ENCODE measurements around the gene TNS3. TPM values are rescaled to one million over a fixed set of nuclear protein-coding genes. Genes with fewer than 3 reads are reported as not detected.

The TNS3 gene
- total and polyA plus RNA-seq, 2 of the 13 experiments (the other 11 are each of a cell fraction or from before 2014, with no cell fraction given) = 52.9 to 55.7 TPM

- no peak for TF ChIP-seq MNT (IDR thresholded peaks at IDR 0.05)
- TF ChIP-seq PRDM10 (CRISPR knock-in tag; IDR thresholded peaks at IDR 0.05; ENCODE audit: low read depth) = no peak
- TF ChIP-seq IKZF1 (IDR thresholded peaks at IDR 0.05) = no peak
- peak; percentile 81 for TF ChIP-seq HNF4G (IDR thresholded peaks at IDR 0.05; ENCODE audit: borderline replicate concordance, low read depth, low read length)
- TF ChIP-seq HNF4G (CRISPR knock-in tag; IDR thresholded peaks at IDR 0.05; ENCODE audit: borderline replicate concordance, low read depth) = no peak
- no peak for TF ChIP-seq WIZ (CRISPR knock-in tag; IDR thresholded peaks at IDR 0.05)
- TF ChIP-seq ONECUT2 (CRISPR knock-in tag; IDR thresholded peaks at IDR 0.05) = peak; percentile 73
- TF ChIP-seq SRSF9 (IDR thresholded peaks at IDR 0.05; ENCODE audit: borderline replicate concordance, insufficient read depth, low read depth, low read length, poor library complexity, severe bottlenecking) = no peak
- peak in 1 of 2 experiments; percentile 58; a peak in 1 of 4 replicates for TF ChIP-seq EP300 (IDR thresholded peaks at IDR 0.05; ENCODE audit: low read depth in 2 of 2, low read length in 2 of 2)
- no peak for TF ChIP-seq EP300 (CRISPR knock-in tag; IDR thresholded peaks at IDR 0.05; ENCODE audit: borderline replicate concordance)
- no peak for TF ChIP-seq SMARCE1 (IDR thresholded peaks at IDR 0.05; ENCODE audit: borderline replicate concordance)
- no peak for TF ChIP-seq TSC22D2 (CRISPR knock-in tag; IDR thresholded peaks at IDR 0.05; ENCODE audit: borderline replicate concordance)
- peak; percentile 35; the same call in 1 of the 2 replicates for TF ChIP-seq BCL6 (CRISPR knock-in tag; IDR thresholded peaks at IDR 0.05)
- no peak; the same call in 1 of the 2 replicates for TF ChIP-seq FOXK1 (CRISPR knock-in tag; IDR thresholded peaks at IDR 0.05; ENCODE audit: borderline replicate concordance, low read depth)
- no peak for TF ChIP-seq ZNF3 (CRISPR knock-in tag; IDR thresholded peaks at IDR 0.05)
- no peak for TF ChIP-seq KIAA2018 (CRISPR knock-in tag; IDR thresholded peaks at IDR 0.05; ENCODE audit: borderline replicate concordance)
- TF ChIP-seq IRF2 (CRISPR knock-in tag; IDR thresholded peaks at IDR 0.05) = 0 out of 2 replicates have a peak, but pooled peaks have one; percentile 27
Observed at GRCh38 chr7:47518827-47519226, 63.1 kb downstream of the TNS3 start (continued).

Data from HepG2 (cell line).